Neural cell (in vitro differentiated cells): ENCODE results near the gene NFIA. TPM values are rescaled to one million over a fixed set of nuclear protein-coding genes. Genes with fewer than 3 reads are reported as not detected.
A peak's percentile ranks its signal among the peaks of the same experiment; 100 is the strongest.

Experiments used
- H2AFZ ChIP-seq: fragments of 200-600, 300-800 bp; sonication (generic), shearing (Covaris generic); 2 replicates; pipeline ENCODE4 v1.6.0; 2014; ENCODE audit warnings: low read depth, mild to moderate bottlenecking, antibody characterized with exemption, low read length, moderate library complexity
- H3F3A ChIP-seq: fragments of 200-600 bp; shearing (Covaris generic); 2 replicates; pipeline ENCODE4 v1.6.1; 2016; ENCODE audit warnings: mild to moderate bottlenecking, moderate library complexity, mixed read lengths, antibody characterized with exemption, low read length; ENCODE audit not compliant: insufficient read depth, poor library complexity, severe bottlenecking
- H3K27ac ChIP-seq: fragments of 200-600, 300-800 bp; sonication (generic), shearing (Covaris generic); 2 replicates; pipeline ENCODE4 v1.5.1; 2014; ENCODE audit warnings: mild to moderate bottlenecking, low read length, moderate library complexity
- H3K27me3 ChIP-seq: fragments of 300-800, 200-600 bp; sonication (generic), shearing (Covaris generic); 2 replicates; pipeline ENCODE4 v1.6.0; 2014; ENCODE audit warnings: mild to moderate bottlenecking, low read depth, low read length, moderate library complexity; ENCODE audit not compliant: insufficient read depth
- H3K36me3 ChIP-seq: fragments of 300-800, 200-600 bp; sonication (generic), shearing (Covaris generic); 2 replicates; pipeline ENCODE4 v1.5.1; 2014; ENCODE audit warnings: mild to moderate bottlenecking, antibody characterized with exemption, low read length, moderate library complexity; ENCODE audit not compliant: insufficient read depth
- H3K4me2 ChIP-seq: fragments of 300-800, 200-600 bp; sonication (generic), shearing (Covaris generic); 2 replicates; pipeline ENCODE4 v1.6.0; 2014; ENCODE audit warnings: mild to moderate bottlenecking, low read length
- H3K4me3 ChIP-seq: fragments of 300-800, 200-600 bp; sonication (generic), shearing (Covaris generic); 2 replicates; pipeline ENCODE4 v1.5.1; 2014; ENCODE audit warnings: mild to moderate bottlenecking, low read length, moderate library complexity
- H3K79me2 ChIP-seq: fragments of 200-600 bp; shearing (Covaris generic); replicated peaks from 2 replicates; pipeline ENCODE4 v1.6.0; 2014; ENCODE audit warnings: mild to moderate bottlenecking, low read length, moderate library complexity; ENCODE audit not compliant: insufficient read depth
- H3K9ac ChIP-seq: fragments of 300-800, 200-600 bp; sonication (generic), shearing (Covaris generic); 2 replicates; pipeline ENCODE4 v1.6.1; 2016; ENCODE audit warnings: mild to moderate bottlenecking, low read length, mixed read lengths
- H3K9me2 ChIP-seq: fragments of 200-600 bp; shearing (Covaris generic); 2 replicates; pipeline ENCODE4 v1.6.1; 2016; ENCODE audit warnings: mild to moderate bottlenecking, low read length, mixed read lengths; ENCODE audit not compliant: insufficient read depth
- H3K9me3 ChIP-seq: fragments of 200-600, 300-800 bp; sonication (generic), shearing (Covaris generic); 2 replicates; pipeline ENCODE4 v1.6.1; 2016; ENCODE audit warnings: mild to moderate bottlenecking, mixed run types, low read length, moderate library complexity, mixed read lengths
- H4K20me1 ChIP-seq: fragments of 200-600 bp; shearing (Covaris generic); 2 replicates; pipeline ENCODE4 v1.6.1; 2016; ENCODE audit warnings: mild to moderate bottlenecking, mixed run types; ENCODE audit not compliant: insufficient read depth
- EP300 ChIP-seq: fragments of 450-650 bp; conservative IDR thresholded peaks from 2 replicates; pipeline ENCODE4 v1.6.1; 2014; ENCODE audit warnings: antibody characterized with exemption, mild to moderate bottlenecking, moderate library complexity; ENCODE audit not compliant: poor library complexity, severe bottlenecking
- EZH2 ChIP-seq: fragments of 200-600, 300-800 bp; shearing (Covaris generic), sonication (generic); IDR thresholded peaks from 2 replicates; pipeline ENCODE4 v1.6.1; 2014; ENCODE audit warnings: antibody characterized with exemption, low read length, borderline replicate concordance, mild to moderate bottlenecking; ENCODE audit not compliant: insufficient read depth, poor library complexity, severe bottlenecking
- MXI1 ChIP-seq: fragments of 450-650 bp; conservative IDR thresholded peaks from 2 replicates; pipeline ENCODE4 v1.6.1; 2014; ENCODE audit warnings: antibody characterized with exemption, mild to moderate bottlenecking; ENCODE audit not compliant: poor library complexity, severe bottlenecking
- POLR2AphosphoS5 ChIP-seq: IDR thresholded peaks from 2 replicates; pipeline ENCODE4 v1.6.1; 2012
- RAD21 ChIP-seq: fragments of 450-650 bp; conservative IDR thresholded peaks from 2 replicates; pipeline ENCODE4 v1.6.1; 2014; ENCODE audit warnings: antibody characterized with exemption, mild to moderate bottlenecking, moderate library complexity
- SMC3 ChIP-seq: fragments of 450-650 bp; conservative IDR thresholded peaks from 2 replicates; pipeline ENCODE4 v1.6.1; 2014; ENCODE audit warnings: antibody characterized with exemption, mild to moderate bottlenecking, moderate library complexity; ENCODE audit not compliant: poor library complexity
- TAF1 ChIP-seq: IDR thresholded peaks from 2 replicates; pipeline ENCODE4 v1.6.1; 2012; ENCODE audit warnings: low read depth
- polyA plus RNA-seq: library from polyadenylated mRNA; depleted of rRNA; stranded (reverse); fragments of >200 nt; gene quantifications from 2 replicates; pipeline ENCODE4 v1.2.3, GENCODE V29; 2014
- TF ChIP-seq, protein P1 (sequence below): fragments of 450-650 bp; IDR thresholded peaks from 2 replicates; pipeline ENCODE4 v1.5.1; 2014; ENCODE audit warnings: antibody characterized with exemption, mild to moderate bottlenecking, moderate library complexity; ENCODE audit not compliant: poor library complexity, severe bottlenecking
- TF ChIP-seq, protein P2 (sequence below): IDR thresholded peaks from 2 replicates; pipeline ENCODE4 v1.6.1; 2012; ENCODE audit warnings: borderline replicate concordance

The NFIA gene
- polyA plus RNA-seq, 1 donor from 2014 or later: 0.47 TPM

DNA sequence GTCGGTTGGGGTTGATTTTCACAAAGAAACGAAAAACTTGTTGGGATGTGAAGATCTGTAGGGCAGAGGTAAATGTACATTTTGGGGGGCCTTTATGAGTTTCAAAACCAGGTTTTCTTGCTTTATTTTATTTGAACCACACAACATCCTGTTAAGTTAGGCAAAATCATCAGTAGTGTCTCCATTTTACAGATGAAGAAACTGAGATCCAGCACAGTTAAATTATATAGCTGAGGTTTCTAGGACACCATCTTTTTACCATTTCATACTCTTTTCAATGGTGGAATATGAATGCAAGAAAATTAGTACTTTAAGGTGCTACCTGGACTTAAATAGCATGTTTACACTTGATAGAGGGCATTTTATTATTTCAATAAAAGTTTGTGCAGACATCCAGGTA, 187.7 kb downstream of the NFIA start:
- no peak overlapping the region for H3K4me3 ChIP-seq

DNA sequence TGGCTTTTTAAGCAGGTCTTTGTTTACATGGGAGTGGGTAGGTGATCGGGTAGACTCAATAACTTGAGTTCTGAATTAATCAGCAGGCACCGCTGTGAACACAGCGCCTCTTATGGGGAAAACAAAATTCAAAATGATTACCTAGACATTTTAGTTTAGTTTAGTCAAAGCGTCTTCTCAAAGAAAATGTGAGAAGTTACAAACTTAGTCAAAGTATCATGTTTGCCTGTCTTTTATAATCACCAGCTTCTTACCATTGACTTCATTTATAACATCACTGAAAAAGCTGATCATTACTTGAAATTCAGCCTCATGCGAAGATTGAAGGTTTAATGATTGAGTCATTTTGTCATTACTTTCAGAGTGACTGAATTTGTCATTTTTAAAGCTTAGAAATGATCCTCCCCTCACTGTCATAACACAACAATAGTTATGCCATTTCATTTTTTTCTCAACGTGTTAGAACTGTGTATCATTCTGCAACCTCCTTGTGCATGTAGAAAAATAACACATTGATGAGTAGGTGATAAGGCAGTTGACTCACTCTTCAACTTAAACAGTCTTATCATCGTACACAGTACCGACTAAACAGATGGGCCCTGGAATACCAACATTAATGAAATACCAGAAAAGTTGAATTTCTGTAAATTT, 188.5 kb downstream of the NFIA start:
- no peaks in the 10 kb centered on the region for H4K20me1 ChIP-seq
- H3K27me3 ChIP-seq: no peaks in the 10 kb centered on the region
- no peak overlapping the region for H2AFZ ChIP-seq
- peak; percentile 92 for TF ChIP-seq EP300
- peak; percentile 76 for TF ChIP-seq POLR2AphosphoS5
- TF ChIP-seq, protein P1, sequence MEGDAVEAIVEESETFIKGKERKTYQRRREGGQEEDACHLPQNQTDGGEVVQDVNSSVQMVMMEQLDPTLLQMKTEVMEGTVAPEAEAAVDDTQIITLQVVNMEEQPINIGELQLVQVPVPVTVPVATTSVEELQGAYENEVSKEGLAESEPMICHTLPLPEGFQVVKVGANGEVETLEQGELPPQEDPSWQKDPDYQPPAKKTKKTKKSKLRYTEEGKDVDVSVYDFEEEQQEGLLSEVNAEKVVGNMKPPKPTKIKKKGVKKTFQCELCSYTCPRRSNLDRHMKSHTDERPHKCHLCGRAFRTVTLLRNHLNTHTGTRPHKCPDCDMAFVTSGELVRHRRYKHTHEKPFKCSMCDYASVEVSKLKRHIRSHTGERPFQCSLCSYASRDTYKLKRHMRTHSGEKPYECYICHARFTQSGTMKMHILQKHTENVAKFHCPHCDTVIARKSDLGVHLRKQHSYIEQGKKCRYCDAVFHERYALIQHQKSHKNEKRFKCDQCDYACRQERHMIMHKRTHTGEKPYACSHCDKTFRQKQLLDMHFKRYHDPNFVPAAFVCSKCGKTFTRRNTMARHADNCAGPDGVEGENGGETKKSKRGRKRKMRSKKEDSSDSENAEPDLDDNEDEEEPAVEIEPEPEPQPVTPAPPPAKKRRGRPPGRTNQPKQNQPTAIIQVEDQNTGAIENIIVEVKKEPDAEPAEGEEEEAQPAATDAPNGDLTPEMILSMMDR: peak; percentile 32
- TF ChIP-seq SMC3: no peak
- TF ChIP-seq, protein P2, sequence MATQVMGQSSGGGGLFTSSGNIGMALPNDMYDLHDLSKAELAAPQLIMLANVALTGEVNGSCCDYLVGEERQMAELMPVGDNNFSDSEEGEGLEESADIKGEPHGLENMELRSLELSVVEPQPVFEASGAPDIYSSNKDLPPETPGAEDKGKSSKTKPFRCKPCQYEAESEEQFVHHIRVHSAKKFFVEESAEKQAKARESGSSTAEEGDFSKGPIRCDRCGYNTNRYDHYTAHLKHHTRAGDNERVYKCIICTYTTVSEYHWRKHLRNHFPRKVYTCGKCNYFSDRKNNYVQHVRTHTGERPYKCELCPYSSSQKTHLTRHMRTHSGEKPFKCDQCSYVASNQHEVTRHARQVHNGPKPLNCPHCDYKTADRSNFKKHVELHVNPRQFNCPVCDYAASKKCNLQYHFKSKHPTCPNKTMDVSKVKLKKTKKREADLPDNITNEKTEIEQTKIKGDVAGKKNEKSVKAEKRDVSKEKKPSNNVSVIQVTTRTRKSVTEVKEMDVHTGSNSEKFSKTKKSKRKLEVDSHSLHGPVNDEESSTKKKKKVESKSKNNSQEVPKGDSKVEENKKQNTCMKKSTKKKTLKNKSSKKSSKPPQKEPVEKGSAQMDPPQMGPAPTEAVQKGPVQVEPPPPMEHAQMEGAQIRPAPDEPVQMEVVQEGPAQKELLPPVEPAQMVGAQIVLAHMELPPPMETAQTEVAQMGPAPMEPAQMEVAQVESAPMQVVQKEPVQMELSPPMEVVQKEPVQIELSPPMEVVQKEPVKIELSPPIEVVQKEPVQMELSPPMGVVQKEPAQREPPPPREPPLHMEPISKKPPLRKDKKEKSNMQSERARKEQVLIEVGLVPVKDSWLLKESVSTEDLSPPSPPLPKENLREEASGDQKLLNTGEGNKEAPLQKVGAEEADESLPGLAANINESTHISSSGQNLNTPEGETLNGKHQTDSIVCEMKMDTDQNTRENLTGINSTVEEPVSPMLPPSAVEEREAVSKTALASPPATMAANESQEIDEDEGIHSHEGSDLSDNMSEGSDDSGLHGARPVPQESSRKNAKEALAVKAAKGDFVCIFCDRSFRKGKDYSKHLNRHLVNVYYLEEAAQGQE: no peak
- TF ChIP-seq MXI1: no peak
- TF ChIP-seq TAF1: no peak
- no peak for TF ChIP-seq EZH2
- no peak for TF ChIP-seq RAD21
- H3K9ac ChIP-seq: no peak overlapping the region
- H3K9me2 ChIP-seq: no peaks in the 10 kb centered on the region
- H3F3A ChIP-seq: no peaks in the 10 kb centered on the region
- no peaks in the 10 kb centered on the region for H3K9me3 ChIP-seq
- H3K4me3 ChIP-seq: no peak overlapping the region
- H3K27ac ChIP-seq: no peak overlapping the region
- H3K4me2 ChIP-seq: no peak overlapping the region
- H3K36me3 ChIP-seq: no peaks in the 10 kb centered on the region
- no peaks in the 10 kb centered on the region for H3K79me2 ChIP-seq

More for the DNA sequence above, 187.7 kb downstream of the NFIA start:
- TF ChIP-seq MXI1 (no peak), RAD21 (no peak), SMC3 (no peak), EZH2 (no peak), POLR2AphosphoS5 (no peak), EP300 (no peak), TAF1 (no peak)
- TF ChIP-seq, protein P1: no peak
- TF ChIP-seq, protein P2: no peak
- Histone ChIP-seq H3F3A (no peaks in the 10 kb centered on the region), H3K4me2 (no peak overlapping the region), H4K20me1 (no peaks in the 10 kb centered on the region), H3K9me3 (no peaks in the 10 kb centered on the region), H3K27me3 (no peaks in the 10 kb centered on the region), H3K36me3 (no peaks in the 10 kb centered on the region), H3K79me2 (no peaks in the 10 kb centered on the region), H3K9me2 (no peaks in the 10 kb centered on the region), H2AFZ (no peak overlapping the region), H3K9ac (no peak overlapping the region), H3K27ac (no peak overlapping the region)
